Measurements from ENCODE around the gene KCTD20.

Gene KCTD20

GRCh38 chr6:36492092-36492491 is 49.3 kb downstream of the KCTD20 start:
- no peak for TF ChIP-seq CTCF (IDR thresholded peaks at IDR 0.05)

DNA sequence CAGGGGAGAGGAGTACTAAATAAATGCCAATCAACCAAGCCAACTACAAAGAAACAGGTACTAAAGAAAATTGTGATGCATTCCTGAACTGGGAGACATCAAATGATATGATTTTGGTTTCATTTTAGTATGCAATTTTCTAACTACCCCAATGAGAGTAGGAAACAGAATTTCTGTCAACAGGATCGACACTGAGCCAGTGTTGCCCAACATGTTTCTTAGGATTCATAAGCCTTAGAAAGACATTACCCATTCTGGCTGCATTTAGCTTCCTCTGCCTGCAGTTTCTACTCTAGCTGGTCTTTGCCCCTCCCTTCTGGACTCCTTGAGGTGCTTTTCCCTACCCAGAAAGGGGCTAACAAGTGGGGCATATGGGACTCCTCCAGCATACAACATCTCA is 49.8 kb downstream of the KCTD20 start:
- no peak for TF ChIP-seq CTCF (IDR thresholded peaks at IDR 0.05)

GRCh38 chr6:36493319-36493718 is 50.5 kb downstream of the KCTD20 start:
- TF ChIP-seq CTCF (IDR thresholded peaks at IDR 0.05) = no peak

DNA sequence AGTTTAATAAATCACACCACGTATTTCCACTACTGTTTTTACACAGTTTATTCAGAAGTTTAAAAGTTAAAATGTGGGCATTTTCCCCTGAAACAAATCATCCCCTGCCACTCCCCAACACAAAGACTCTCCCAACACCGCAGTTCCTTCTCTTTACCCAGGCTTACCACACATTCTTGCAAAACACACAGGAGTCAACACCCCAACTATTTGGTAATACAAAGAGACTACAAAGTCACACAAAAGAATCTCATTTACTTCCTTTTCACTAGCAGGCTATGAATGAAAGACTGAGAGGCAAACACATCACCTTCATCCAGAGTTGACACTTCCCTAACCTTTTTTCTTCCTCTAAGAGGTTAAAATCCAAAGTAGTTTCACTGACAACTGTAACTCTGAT is 51.1 kb downstream of the KCTD20 start:
- no peak for TF ChIP-seq CTCF (IDR thresholded peaks at IDR 0.05)

DNA sequence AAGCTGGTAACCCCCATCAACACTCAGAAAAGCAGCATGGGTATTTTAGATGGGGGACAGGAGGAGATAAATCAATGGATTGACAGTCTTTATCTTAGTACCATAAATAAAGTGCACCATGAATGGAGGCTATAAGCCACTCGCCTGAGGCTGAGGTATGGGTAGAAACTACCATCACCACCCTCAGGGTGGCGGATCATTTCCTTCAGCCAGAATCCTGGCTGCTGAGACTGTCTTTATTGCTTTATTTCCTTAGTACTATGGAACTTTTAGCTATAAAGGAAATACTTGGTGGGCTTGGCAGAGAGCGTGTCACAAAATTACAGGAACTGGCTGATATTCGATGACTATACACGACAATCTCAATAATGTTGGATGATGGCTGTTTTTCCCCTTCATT is 52.3 kb downstream of the KCTD20 start:
- no peak for TF ChIP-seq CTCF (IDR thresholded peaks at IDR 0.05)

DNA sequence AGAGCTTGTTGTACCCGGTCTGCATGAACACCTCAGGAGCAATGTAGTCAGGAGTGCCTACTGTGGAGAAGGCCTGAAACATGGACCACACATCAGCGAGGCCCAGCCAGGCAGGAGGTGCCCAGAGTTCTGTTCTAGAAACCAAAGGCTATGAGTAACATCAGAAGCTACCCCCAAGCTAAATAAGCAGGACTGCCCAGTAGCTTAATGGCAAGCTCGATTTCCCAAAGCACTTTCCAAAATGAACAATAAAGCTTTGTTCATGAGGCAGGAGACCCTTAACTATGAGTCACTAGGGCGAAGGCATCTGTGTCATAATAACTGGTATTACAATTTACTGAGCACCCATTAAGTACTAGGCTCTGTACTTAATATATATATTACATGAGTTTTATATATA is 57.1 kb downstream of the KCTD20 start:
- TF ChIP-seq CTCF (IDR thresholded peaks at IDR 0.05) = no peak

GRCh38 chr6:36501686-36502085 is 58.9 kb downstream of the KCTD20 start:
- no peak for TF ChIP-seq CTCF (IDR thresholded peaks at IDR 0.05)

GRCh38 chr6:36504181-36504580 is 61.4 kb downstream of the KCTD20 start:
- no peak for TF ChIP-seq CTCF (IDR thresholded peaks at IDR 0.05)

Data from LNCAP (cell line).